NCI-H2081 (cell line): Measurements from ENCODE around the gene CCDC51.
A peak's percentile ranks its signal among the peaks of the same experiment; 100 is the strongest.
"Not testable (repeated sequence)": the region's sequence is repeated elsewhere in the genome, so short reads cannot be mapped to it uniquely, and the experiment has no call there.

ENCODE experiments used
- DNase-seq, 2 experiments: peaks; one replicate each; lab custom pipeline; 2025; lab: John Stamatoyannopoulos, UW

Gene CCDC51

DNA sequence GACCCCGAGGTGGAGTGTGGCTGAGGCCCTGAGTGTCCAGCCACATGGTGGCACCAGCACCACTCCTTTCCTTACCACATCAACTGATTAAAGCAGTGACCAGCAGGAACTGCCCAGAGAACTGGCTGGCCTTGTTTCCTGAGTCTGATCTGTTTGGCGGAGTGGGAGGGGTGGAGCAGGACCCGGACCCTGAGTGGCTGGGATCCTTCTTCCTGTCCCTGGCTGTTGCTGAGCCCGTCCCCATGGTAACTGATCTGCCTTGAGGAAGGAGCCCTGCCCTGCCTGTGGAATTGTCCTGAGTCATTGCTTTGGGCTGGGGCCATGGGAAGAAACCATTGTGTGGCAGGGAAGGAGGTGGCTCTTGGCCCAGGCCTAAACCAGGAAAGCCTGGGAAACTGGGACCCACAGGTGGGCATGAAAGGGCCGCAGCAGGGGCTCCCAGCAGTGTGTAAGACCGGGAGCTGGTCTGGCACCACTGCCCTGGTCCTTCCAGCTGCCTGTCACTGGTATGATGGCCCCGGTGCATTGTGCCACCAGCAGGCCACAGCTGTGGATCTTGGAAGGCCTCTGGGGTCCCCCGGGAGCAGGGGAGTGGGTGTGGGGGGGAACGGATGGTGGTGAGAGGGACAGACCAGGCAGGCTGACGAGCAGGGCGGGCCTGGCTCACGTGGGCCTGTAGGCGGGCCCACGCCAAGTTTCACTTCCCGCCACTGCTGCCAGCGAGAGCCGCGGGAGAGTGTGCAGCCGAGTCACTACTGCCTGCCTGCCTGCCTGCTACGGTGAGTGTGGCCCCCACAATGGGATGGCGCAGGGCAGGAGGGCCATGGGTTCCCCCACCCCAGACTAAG, 25.8 kb upstream of the CCDC51 start:
- DNase-seq: peak; percentile 79 to 85

DNA sequence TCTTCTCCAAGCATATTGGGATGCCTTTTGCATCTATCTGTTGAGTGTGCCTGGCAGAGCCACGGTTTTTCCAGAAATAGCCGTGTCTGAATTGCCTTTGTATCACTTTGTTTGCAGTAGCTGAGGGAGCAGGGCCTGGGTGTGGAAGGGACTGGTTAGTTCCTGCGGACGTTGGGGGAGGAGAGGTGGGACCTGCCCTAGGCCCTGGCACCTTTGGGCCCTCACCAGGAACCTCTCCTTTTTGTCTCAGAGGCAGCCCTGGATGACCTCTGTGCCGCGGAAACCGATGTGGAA, 25.3 kb upstream of the CCDC51 start:
- DNase-seq: no peak

DNA sequence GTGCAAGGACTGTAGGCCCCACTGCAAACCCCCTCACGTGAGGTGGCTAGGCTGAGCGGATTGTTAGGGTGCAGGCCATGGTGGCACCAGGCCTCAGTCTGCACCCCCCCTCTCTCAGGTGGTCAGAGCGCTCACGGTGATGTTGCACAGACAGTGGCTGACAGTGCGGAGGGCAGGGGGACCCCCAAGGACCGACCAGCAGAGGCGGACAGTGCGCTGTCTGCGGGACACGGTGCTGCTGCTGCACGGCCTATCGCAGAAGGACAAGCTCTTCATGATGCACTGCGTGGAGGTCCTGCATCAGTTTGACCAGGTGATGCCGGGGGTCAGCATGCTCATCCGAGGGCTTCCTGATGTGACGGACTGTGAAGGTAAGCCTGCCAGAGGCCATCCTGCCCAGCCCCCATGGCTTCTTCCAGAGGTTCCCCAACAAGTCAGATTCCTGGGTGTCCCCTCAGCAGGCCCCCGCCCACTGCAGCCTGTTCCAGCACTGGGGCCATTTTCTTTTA, 24.8 kb upstream of the CCDC51 start:
- no peak for DNase-seq

DNA sequence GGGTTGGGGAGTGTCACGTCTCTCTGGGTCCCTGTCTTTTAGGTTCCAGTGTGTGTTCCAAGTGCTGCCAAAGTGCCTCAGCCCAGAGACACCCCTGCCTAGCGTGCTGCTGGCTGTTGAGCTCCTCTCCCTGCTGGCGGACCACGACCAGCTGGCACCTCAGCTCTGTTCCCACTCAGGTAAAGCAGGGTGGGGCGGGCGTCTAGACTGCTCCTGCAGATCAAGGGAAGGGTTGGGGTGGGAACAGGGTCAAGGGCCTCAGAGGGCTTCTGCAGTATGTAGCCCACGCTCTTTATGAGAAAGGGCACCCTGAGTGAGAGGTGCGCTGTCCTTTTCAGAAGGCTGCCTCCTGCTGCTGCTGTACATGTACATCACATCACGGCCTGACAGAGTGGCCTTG, 23.8 kb upstream of the CCDC51 start:
- no peak for DNase-seq

DNA sequence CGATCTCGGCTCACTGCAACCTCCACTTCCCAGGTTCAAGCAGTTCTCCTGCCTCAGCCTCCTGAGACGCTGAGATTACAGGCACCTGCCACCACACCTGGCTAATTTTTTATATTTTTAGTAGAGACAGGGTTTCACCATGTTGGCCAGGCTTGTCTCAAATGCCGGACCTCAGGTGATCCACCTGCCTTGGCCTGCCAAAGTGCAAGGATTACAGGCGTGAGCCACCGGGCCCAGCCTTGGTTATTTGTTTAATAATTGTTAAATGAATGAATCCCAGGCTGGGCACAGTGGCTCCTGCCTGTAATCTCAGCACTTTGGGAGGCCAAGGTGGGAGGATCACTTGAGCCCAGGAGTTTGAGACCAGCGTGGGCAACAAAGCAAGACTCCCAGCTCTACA, 21.8 kb upstream of the CCDC51 start:
- DNase-seq: not testable (repeated sequence)

DNA sequence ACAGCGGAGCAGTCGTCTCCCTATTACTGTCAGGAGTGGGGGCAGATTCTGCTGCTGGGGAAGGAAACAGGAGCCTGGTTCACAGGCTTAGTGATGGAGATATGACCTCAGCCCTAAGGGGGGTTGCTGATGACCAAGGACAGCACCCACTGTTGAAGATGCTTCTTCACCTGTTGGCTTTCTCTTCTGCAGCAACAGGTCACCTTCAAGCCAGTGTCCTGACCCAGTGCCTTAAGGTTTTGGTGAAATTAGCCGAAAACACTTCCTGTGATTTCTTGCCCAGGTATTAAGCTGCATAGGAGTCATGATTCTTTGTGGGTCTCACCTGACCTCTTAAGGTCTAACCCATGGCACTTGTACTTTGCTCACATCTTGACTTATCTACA, 20.6 kb upstream of the CCDC51 start:
- no peak for DNase-seq

DNA sequence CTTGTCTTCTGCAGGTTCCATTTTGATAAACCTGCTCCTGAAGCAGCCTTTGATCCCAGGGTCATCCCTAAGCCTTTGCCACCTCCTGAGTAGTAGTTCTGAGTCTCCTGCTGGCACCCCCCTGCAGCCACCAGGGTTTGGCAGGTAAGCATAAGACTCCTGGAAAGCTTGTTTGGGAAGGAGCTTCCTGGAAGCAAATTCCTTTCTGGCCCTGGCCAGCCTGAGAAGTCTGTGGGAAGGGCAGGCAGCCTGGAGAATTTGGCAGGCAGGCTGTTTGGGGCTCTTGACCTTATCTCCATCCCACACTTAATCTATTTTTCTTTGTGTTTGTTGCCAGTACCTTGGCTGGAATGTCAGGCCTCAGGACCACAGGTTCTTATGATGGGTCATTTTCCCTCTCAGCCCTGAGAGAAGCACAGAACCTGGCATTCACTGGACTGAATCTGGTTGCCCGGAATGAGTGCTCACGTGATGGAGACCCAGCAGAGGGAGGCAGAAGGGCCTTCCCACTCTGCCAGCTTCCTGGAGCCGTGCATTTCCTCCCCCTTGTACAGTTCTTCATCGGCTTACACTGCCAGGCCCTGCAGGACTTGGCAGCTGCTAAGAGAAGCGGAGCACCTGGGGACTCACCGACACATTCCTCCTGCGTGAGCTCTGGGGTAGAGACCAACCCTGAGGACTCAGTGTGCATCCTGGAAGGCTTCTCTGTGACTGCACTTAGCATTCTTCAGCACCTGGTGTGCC, 20.0 kb upstream of the CCDC51 start:
- DNase-seq: no peak

DNA sequence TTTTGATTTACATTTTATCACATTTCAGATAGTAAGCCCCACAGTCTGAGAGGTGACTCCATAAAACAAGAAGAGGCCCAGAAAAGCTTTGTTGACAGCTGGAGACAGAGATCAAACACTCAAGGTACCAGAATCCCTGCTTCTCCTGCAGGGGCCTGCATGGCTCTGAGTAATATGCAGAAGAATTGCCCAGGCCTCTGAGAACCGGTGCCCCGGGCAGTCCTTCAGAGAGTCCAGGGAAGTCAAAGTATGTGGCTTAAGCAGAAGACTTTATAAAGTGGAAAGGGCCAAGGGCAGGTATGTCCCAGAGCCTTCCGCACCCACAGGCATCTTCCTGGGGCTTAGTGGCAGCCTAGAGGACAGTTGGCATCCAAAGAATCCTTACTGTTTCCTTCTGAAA, 19.4 kb upstream of the CCDC51 start:
- no peak for DNase-seq

DNA sequence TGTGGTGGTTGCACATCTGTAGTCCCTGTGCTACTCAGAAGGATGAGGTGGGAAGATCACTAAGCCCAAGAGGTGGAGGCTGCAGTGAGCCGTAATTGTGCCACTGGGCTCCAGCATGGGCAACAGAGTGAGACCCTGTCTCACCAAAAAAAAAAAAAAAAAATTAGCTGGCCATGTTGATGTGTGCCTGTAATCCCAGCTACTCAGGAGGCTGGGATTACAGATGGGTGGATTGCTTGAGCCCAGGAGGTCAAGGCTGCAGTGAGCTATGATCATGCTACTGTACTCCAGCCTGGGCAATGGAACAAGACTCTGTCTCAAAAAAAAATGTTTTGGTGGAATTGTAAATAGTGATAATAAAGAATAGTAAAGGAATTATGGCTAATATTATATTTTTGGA, 16.5 kb upstream of the CCDC51 start:
- DNase-seq: no peak

DNA sequence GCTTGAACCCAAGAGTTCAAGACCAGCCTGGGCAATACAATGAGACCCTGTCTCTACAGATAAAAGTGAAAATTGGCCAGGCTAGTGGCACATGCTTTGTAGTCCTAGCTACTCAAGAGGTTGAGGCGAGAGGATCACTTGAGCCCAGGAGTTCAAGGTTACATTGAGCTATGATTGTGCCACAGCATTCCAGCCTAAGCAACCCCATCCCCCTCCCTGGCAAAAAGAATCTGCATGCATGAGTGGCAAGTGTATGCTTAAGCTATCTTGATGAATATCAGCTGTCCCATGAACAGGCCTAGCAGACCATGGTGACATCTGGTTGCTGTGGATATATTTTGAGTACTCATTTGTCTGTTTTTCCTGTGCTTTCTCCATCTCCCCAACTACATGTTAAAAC, 11.4 kb upstream of the CCDC51 start:
- DNase-seq: no peak

DNA sequence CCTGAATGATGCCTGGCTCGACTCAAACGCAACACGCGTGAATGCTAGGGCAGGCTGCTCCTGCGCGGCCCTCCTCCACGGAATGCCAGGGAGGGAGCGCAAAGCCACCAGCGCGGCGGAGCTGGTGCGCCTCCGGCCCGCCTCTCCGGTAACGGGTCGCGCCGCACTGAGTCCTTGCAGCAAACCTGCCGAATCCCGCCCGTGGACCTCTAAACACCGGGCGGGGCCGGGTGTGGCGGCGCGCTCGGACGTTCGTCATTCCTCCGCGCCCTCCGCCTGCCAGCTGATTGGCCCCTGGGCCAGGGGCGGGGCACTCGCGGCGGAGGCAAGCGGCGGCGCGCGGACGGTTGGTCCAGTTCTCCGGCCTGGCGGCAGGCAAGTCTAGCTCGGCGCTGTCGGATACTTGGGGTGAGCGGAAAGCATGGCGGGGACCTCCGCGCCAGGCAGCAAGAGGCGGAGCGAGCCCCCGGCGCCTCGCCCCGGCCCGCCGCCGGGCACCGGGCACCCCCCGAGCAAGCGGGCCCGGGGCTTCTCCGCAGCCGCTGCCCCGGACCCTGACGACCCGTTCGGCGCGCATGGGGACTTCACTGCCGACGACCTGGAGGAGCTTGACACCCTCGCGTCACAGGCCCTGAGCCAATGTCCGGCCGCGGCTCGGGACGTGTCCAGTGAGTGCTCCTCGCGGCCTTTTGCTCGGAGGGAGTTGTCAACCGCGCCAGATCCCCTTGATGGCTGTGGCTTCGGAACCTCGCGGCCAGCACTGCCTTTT, 6.7 kb upstream of the CCDC51 start, which contains the start of gene ATRIP:
ATRIP (plus strand) TSS at position 313 of the 769 bp plus-strand sequence; CDS start at position 422, 109 bp downstream.
- DNase-seq: peak; percentile 79 to 83

DNA sequence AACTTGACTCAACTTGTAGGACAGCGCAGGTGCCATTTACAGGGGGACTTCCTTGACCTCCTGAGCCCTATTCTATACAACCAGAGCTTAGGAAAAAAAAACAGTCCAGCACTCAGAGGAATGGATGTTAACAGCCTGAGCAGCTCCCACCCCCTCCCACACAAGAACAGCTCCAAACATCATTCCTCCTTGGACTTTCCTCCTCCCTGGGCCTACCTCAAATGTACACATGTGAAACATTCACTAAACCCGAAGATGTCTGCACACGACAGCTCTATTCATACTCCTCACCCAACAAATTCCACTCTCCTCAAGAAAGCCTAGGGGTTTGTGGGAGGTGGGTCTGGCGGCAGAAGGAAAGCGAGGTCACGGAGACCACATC, 6.1 kb upstream of the CCDC51 start:
- DNase-seq: no peak

DNA sequence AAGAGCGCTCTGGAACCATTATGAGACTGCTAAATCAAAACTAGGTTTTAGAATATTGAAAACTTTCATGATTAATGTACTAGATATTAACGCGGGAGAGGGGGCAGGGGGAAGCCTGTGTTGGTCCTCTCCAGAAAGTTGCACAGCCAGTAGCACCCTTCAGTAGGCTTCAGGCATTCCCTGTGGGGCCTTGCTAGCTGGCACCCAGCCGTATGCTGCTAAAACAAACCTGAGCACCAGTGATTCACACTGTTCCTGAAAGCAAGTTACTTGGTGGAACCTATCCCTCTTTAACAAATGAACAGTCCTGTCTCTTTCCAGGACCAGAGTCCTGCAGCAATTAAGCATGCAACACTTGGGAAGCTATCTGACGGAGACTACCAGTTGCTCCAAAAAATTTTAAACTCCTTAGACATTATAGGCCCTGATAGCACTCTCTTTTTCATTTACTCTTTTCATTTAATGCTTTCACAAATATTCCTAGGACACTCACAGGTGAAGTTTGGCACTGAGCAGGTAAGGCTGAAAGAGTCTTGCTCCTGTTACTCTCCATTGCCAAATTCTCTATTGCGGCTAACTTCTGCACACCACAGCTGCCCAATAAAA, 5.5 kb upstream of the CCDC51 start:
- no peak for DNase-seq

DNA sequence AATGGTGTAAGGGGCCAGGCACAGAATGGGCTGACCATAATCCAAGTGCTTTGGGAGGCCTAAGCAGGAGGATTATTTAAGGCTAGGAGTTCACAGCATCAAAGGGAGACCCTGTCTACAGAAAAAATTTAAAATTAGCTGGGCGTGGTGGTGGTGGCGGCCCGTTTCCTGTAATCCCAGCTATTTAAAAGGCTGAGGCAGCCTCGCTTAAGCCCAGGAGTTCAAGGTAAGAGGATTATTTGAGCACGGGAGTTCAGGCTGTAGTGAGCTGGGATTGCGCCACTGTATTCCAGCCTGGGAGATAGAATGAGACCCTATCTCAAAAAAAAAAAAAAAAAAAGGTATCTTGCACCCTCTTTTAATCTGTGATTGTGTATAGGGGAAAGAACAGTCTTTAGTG, 2.0 kb upstream of the CCDC51 start:
- DNase-seq: no peak

DNA sequence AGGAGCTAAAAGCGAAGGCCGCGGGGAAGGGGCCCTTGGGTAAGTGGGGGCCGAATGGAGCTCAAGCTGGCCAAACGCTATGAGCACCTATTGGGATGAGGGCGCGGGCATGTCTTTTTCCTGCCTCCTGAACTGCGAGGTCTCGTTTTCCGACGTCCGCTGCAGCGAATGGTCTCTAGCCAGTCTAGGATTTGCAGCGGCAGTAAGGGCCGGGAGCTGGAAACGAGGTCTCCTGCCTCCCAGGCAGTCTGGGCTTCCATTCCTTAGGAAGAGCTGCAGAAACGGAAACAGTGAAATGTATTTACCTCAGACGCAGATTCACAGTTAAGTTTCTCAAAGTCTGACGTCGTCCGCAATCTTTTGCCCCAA, 655 bp upstream of the CCDC51 start:
- no peak for DNase-seq

DNA sequence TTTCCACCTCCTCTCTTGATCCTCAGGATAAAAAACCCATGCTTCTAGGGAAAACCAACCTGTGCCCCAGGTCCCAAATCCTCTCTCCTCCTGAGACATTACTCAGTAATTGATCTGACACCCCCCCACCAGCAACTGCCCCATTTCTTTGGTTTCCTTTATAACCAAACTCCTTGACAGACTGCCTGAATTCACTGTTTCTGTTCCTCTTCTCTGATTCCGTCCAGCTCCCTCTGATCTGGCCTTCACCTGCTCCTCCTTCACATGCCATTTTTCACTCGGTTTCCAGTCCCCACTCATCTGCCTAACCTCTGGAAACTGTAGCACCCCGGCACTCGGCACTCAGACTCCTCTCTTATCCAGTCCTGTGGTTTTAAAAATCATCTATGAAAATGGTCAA, 2.1 kb downstream of the CCDC51 start:
- DNase-seq: no peak

DNA sequence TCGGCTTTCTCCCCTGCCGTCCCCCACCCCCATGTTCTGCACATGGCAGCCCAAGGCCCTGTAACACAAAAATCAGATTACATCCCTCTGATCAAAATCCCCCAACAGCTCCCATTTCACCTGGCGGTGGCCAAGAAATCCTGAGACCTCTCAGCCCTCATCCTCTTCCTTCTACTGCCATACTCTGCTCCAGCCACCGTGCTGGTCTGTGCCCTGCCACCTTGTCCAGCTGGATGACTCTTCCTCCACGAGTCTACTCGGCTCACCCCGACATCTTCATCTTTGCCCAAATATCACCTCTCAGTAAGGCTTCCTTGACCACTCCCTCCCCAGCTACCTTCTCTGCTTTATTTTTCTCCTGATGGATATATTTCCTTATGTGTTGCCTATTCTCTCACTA, 3.1 kb downstream of the CCDC51 start:
- no peak for DNase-seq

DNA sequence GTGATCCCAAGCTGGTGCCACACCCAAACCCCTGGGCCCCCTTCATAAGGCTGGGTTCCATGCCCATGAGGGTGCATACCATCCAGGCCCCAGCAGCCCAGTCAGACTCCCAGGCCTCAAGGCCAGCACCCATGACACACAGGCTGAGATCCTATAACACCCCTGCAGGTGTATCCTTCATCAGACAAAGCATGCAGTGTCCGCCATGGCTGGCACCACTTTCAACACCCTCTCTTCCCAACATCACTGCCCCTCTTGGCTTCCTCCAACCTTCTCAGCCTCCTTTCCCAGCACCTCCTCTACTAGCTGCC, 3.5 kb downstream of the CCDC51 start:
- no peak for DNase-seq

DNA sequence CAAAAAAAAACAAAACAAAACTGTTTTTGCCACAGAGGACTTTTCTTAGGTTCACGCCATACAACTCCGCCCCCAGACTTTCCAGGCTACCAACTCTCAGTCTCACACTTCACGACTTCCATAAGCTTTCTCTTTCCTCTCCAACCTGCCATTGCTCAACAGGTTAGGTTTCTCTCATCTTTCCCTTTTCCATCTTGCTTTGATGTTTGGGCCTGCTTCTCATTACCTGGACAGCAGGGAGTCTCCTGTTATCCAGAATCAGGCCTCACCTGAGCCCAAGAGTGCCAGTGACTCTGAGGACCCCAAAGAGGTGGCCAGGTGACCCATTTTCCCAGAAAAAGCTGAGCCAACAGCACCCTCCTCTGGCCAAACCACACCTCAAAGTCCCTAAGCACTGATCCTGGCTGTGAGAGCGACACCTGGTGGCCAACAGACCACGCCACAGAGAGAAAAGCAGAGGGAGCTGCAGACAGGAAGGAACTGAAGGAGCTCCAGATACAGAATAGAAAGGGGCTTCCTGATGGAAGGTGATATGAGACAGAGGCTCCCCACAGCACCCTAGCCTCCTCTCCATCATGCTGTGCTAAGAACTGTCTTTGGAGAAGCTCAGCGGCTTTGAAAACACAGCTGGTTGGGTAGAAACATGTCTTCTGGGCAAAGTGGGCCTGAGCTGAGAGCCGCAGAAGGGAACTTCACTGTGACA, 4.0 kb downstream of the CCDC51 start:
- DNase-seq: peak; percentile 63 to 70

DNA sequence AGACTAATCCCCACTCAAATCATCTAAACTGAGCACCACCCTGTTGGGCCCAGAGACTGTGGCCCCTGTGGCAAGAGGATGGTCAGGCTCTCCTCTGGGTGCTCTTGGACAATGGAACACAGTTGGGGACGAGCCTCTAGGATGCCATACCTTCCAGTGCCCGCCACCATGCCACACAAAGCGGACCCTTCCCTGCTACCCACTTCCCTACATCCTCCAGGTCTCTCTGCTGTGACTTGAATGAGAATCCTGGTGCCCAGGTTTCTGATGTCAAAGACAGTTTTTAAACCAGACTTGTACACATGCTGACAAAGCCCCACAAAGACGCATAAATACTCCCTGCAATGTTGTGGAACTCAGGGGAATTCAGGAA, 4.7 kb downstream of the CCDC51 start:
- DNase-seq: no peak

DNA sequence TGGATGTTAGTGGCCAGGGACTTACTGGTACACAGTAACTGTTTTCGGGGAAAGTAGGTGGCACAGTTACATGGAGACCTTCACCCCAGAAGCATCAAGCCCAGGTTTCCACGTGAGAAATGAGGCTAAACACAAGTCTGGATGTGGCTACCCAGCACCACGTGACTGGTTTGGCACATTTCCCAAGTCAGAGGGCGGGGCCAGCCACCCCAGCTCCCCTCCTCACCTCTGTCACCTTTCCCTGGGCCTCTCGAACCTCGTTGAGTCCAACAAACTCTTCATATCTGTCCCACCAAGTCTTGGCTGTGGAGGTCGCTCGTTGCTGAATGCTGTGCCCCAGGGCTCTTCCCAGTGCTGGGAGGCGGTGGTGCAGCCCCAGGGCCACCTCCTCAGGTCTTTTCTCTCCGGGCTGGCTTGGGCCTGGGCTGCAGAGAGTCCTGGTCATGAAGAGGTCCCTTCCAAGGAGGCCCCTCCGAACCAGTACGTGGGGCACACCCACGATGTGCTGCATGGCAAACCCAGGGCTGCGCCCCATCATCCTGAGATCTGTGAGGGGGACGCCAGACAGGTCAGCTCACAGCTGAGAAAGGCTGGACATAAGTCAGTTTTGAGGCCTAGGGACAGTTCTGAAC, 5.2 kb downstream of the CCDC51 start:
- no peak for DNase-seq
